ENCODE measurements around the gene WDR4.

DNA sequence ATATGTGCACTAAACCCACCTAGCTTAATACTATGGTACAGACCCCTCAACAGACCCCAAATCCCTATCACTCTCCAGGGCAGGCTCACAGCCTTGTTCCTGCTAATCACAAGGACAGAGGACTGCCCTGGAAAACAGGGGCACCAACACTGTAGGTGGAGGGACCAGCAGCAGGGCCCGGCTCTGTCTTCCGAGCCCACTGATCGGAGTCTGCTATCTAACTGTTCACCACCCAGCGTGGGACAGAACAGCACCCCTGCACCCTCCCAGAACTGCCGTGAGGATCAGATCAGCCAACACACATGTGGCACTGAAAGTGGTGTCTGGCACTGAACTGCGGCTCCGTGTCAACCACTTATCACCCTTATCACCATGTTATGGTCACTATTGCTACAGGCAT is 6.2 kb downstream of the WDR4 start:
- TF ChIP-seq, protein P1, sequence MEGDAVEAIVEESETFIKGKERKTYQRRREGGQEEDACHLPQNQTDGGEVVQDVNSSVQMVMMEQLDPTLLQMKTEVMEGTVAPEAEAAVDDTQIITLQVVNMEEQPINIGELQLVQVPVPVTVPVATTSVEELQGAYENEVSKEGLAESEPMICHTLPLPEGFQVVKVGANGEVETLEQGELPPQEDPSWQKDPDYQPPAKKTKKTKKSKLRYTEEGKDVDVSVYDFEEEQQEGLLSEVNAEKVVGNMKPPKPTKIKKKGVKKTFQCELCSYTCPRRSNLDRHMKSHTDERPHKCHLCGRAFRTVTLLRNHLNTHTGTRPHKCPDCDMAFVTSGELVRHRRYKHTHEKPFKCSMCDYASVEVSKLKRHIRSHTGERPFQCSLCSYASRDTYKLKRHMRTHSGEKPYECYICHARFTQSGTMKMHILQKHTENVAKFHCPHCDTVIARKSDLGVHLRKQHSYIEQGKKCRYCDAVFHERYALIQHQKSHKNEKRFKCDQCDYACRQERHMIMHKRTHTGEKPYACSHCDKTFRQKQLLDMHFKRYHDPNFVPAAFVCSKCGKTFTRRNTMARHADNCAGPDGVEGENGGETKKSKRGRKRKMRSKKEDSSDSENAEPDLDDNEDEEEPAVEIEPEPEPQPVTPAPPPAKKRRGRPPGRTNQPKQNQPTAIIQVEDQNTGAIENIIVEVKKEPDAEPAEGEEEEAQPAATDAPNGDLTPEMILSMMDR (IDR thresholded peaks at IDR 0.05) = no peak
- no peak for TF ChIP-seq POLR2A (IDR thresholded peaks at IDR 0.05)
